GM12874 (cell line): Measurements from ENCODE around the gene TRPC4AP.

Experiments
- CTCF ChIP-seq: IDR thresholded peaks from 2 replicates; pipeline ENCODE4 v1.5.1; 2011; ENCODE audit warnings: low read depth, mild to moderate bottlenecking, control low read depth, low read length, moderate library complexity; ENCODE audit not compliant: insufficient read depth

The TRPC4AP gene

GRCh38 chr20:35093267-35093884 is 769 bp upstream of the TRPC4AP start:
- no peak for TF ChIP-seq CTCF

GRCh38 chr20:35091816-35092523 is 637 bp downstream of the TRPC4AP start:
- TF ChIP-seq CTCF: no peak

- no peak for TF ChIP-seq CTCF
Measured at GRCh38 chr20:35088231-35089145, 4.1 kb downstream of the TRPC4AP start.

- TF ChIP-seq CTCF: no peak
Measured at GRCh38 chr20:35087791-35088190, 4.8 kb downstream of the TRPC4AP start.

- TF ChIP-seq CTCF: no peak
Measured at GRCh38 chr20:35087355-35087754, 5.3 kb downstream of the TRPC4AP start.

- no peak for TF ChIP-seq CTCF
Measured at GRCh38 chr20:35085477-35086225, 7.0 kb downstream of the TRPC4AP start.
